Activated CD8-positive, alpha-beta T cell treated with anti-CD3 and anti-CD28 coated beads for 36 hours (primary cell): ENCODE results near the gene PRAMEF14. TPM values are rescaled to one million over a fixed set of nuclear protein-coding genes. Genes with fewer than 3 reads are reported as not detected.

Experiments used
- total RNA-seq, 2 experiments: library from RNA; stranded (reverse); gene quantifications; one replicate each; pipeline ENCODE4 v1.2.3, GENCODE V29; 2021

PRAMEF14 gene
- total RNA-seq, 2 experiments from 2014 or later = not detected

Other genes starting within 250 kb of the PRAMEF14 start
- not detected for gene HNRNPCL2, start 230.3 kb downstream of the PRAMEF14 start, total RNA-seq
- gene PRAMEF26, start 191.1 kb downstream of the PRAMEF14 start, total RNA-seq = not detected
- gene HNRNPCL4, start 181.5 kb downstream of the PRAMEF14 start, total RNA-seq = not detected
- gene PRAMEF9, start 175.3 kb downstream of the PRAMEF14 start, total RNA-seq = not detected
- not detected for gene PRAMEF13, start 145.7 kb downstream of the PRAMEF14 start, total RNA-seq
- gene PRAMEF18, start 121.0 kb downstream of the PRAMEF14 start, total RNA-seq = not detected
- gene PRAMEF5, start 92.9 kb downstream of the PRAMEF14 start, total RNA-seq = not detected
- gene PRAMEF8, start 62.0 kb downstream of the PRAMEF14 start, total RNA-seq = not detected
- gene PRAMEF33, start 43.6 kb downstream of the PRAMEF14 start, total RNA-seq = not detected
- gene PRAMEF15, start 31.6 kb downstream of the PRAMEF14 start, total RNA-seq = not detected
- not detected for gene PRAMEF19, start 24.8 kb upstream of the PRAMEF14 start, total RNA-seq
- gene PRAMEF17, start 42.5 kb upstream of the PRAMEF14 start, total RNA-seq = not detected
- gene PRAMEF20, start 63.3 kb upstream of the PRAMEF14 start, total RNA-seq = not detected
- gene LRRC38, start 166.9 kb upstream of the PRAMEF14 start, total RNA-seq = not detected
- not detected for gene PDPN, start 236.7 kb upstream of the PRAMEF14 start, total RNA-seq